Activated T-cell treated with anti-CD3 and anti-CD28 coated beads, Interleukin-2, amount 50 U/mL, for 72 hours (primary cell): ENCODE results near the gene THRB. TPM values are rescaled to one million over a fixed set of nuclear protein-coding genes. Genes with fewer than 3 reads are reported as not detected.

Experiments used
- ATAC-seq, 2 donors: fragments of 150-1000 bp; cut with Tn5 transposase; replicated peaks in 1 of 2; 2 replicates each; pipeline ENCODE4 v1.10.0; 2021; ENCODE audit warnings: moderate library complexity in 2 of 2, mild to moderate bottlenecking in 1 of 2
- DNase-seq, 2 donors: peaks; one replicate each; pipeline ENCODE4 v3.0.0; 2021 to 2022; ENCODE audit warnings: mixed read lengths in 1 of 2
- H3K27ac Mint-ChIP-seq: one replicate; pipeline ENCODE4 v1.8.0; 2022; ENCODE audit warnings: mild to moderate bottlenecking, moderate library complexity, mixed read lengths
- H3K27me3 Mint-ChIP-seq: one replicate; pipeline ENCODE4 v1.8.0; 2022; ENCODE audit warnings: low read depth, mixed read lengths
- H3K36me3 Mint-ChIP-seq, 2 donors: one replicate each; pipeline ENCODE4 v1.8.0; 2022; ENCODE audit warnings: mixed read lengths in 2 of 2, mild to moderate bottlenecking in 1 of 2; ENCODE audit not compliant: insufficient read depth in 2 of 2
- H3K4me1 Mint-ChIP-seq: one replicate; pipeline ENCODE4 v1.8.0; 2022; ENCODE audit warnings: low read depth, mixed read lengths
- H3K4me3 Mint-ChIP-seq, 2 donors: one replicate each; pipeline ENCODE4 v1.8.0; 2022; ENCODE audit warnings: mild to moderate bottlenecking in 2 of 2, mixed read lengths in 2 of 2, moderate library complexity in 2 of 2
- H3K9me3 Mint-ChIP-seq, 2 donors: one replicate each; pipeline ENCODE4 v1.8.0; 2022; ENCODE audit warnings: mixed read lengths in 2 of 2
- total RNA-seq, 2 donors: library from RNA; stranded (reverse); gene quantifications; one replicate each; pipeline ENCODE4 v1.2.3, GENCODE V29; 2022

Gene THRB
- total RNA-seq, 2 donors from 2014 or later, result not detected

GRCh38 chr3:24493746-24494617 lies 668 bp downstream of the THRB start:
- no peak for ATAC-seq
- peaks cover 60% of the 10 kb centered on the region for H3K27me3 Mint-ChIP-seq
- H3K27ac Mint-ChIP-seq, result no peak overlapping the region
- peaks cover 0 to 1% of the 10 kb centered on the region in 2 donors for H3K36me3 Mint-ChIP-seq
- peaks cover 7% of the 10 kb centered on the region for H3K4me1 Mint-ChIP-seq
- no peak for DNase-seq
- H3K4me3 Mint-ChIP-seq, result peak overlapping the region in 1 of 2 donors; percentile 58
- H3K9me3 Mint-ChIP-seq, result no peaks in the 10 kb centered on the region

DNA sequence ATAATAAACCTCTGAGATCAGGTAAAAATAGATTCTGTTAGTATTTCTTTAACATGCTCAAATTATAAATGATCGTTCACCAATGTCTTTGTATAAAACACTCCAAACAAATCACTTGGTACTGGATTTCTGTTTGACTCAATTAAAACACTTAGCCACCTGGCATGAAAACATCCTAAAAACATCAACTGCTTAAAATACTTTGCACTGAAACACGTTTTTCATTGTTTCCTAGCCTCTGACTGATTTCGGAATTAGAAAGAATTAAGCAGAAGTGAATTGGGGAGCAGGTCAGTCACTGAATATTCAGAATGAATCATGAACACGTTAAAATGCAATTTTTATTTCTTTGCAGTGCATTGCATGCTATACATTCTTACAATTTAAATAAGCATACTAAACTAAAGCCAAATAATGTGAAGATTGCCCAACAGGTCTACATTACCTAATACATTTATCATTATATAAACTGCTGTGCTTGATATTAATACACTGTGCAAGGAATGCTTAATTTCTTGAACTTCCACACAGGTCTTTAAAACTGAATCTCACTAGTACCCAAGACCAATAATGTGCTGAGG lies 1.6 kb downstream of the THRB start:
- H3K9me3 Mint-ChIP-seq, result no peaks in the 10 kb centered on the region
- no peak overlapping the region for H3K4me3 Mint-ChIP-seq
- H3K4me1 Mint-ChIP-seq, result peaks cover under 1% of the 10 kb centered on the region
- H3K36me3 Mint-ChIP-seq, result peaks cover 0 to 1% of the 10 kb centered on the region in 2 donors
- H3K27ac Mint-ChIP-seq, result no peak overlapping the region
- ATAC-seq (no peak), DNase-seq (no peak)
- H3K27me3 Mint-ChIP-seq, result peaks cover 53% of the 10 kb centered on the region

- Mint-ChIP-seq H3K36me3 (no peaks in the 10 kb centered on the region), H3K4me1 (no peaks in the 10 kb centered on the region), H3K27ac (no peak overlapping the region), H3K9me3 (no peaks in the 10 kb centered on the region), H3K27me3 (peaks cover 25% of the 10 kb centered on the region), H3K4me3 (no peak overlapping the region)
- DNase-seq (no peak), ATAC-seq (no peak)
Measured at GRCh38 chr3:24490151-24490550, 4.5 kb downstream of the THRB start.

DNA sequence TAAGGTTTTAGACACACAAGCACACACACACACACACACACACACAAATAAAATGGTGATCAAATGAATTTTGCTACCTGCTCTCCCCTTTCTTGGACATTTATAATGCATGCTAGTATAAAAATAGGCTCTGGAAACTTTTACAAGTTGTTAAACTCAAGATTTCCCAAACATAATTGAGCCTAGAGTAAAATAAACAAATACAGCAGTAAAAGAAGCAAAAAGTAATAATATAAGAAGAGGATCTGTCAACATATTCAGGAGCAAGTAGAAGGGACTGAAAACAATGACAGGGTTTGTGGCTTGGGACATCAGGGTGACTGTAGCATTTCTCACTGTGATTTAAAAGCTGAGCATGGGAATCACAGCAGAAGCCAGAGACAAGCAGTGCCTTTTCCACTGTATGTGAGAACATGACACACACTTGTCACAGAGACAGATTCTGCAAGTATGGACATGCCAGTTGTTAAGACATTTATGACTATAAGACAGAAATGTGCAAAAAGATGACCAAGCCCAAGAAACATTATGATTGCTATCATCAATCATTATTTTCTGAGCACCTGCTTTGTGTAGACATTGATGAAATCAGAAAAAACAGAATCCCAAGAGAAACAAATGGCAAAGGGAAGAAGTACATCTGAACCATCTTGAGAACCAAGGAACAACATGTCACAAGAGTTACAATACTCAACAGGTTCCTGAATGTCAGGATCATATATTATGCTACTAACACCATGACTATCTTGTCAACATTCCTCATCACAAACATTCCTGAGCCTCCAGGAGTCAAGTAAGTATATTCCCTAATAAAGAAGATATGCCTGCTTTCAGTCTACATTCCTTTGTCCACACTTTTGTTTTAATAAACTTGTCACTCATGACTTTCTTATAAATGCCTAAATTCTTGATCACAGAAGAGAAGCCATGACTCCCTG lies 7.1 kb downstream of the THRB start:
- H3K36me3 Mint-ChIP-seq, result no peaks in the 10 kb centered on the region
- ATAC-seq (no peak), DNase-seq (no peak)
- no peak overlapping the region for H3K4me3 Mint-ChIP-seq
- H3K4me1 Mint-ChIP-seq, result no peaks in the 10 kb centered on the region
- no peaks in the 10 kb centered on the region for H3K9me3 Mint-ChIP-seq
- H3K27ac Mint-ChIP-seq, result no peak overlapping the region
- peaks cover 13% of the 10 kb centered on the region for H3K27me3 Mint-ChIP-seq

- Mint-ChIP-seq H3K9me3 (peaks cover 0 to 2% of the 10 kb centered on the region in 2 donors), H3K27me3 (peaks cover 6% of the 10 kb centered on the region), H3K4me1 (no peaks in the 10 kb centered on the region), H3K36me3 (no peaks in the 10 kb centered on the region), H3K4me3 (no peak overlapping the region), H3K27ac (no peak overlapping the region)
- no peak for ATAC-seq
- no peak for DNase-seq
Measured at GRCh38 chr3:24485511-24485910, 9.1 kb downstream of the THRB start.

GRCh38 chr3:24483873-24484272 lies 10.8 kb downstream of the THRB start:
- no peaks in the 10 kb centered on the region for H3K4me1 Mint-ChIP-seq
- no peak overlapping the region for H3K4me3 Mint-ChIP-seq
- ATAC-seq (no peak), DNase-seq (no peak)
- H3K27me3 Mint-ChIP-seq, result peaks cover 6% of the 10 kb centered on the region
- H3K36me3 Mint-ChIP-seq, result no peaks in the 10 kb centered on the region
- H3K9me3 Mint-ChIP-seq, result peaks cover 0 to 2% of the 10 kb centered on the region in 2 donors
- H3K27ac Mint-ChIP-seq, result no peak overlapping the region

GRCh38 chr3:24482096-24482705 lies 12.4 kb downstream of the THRB start:
- Mint-ChIP-seq H3K9me3 (peaks cover 2 to 3% of the 10 kb centered on the region in 2 donors), H3K27me3 (peaks cover 6% of the 10 kb centered on the region), H3K36me3 (no peaks in the 10 kb centered on the region), H3K4me3 (no peak overlapping the region), H3K4me1 (no peaks in the 10 kb centered on the region), H3K27ac (no peak overlapping the region)
- DNase-seq, result no peak
- no peak for ATAC-seq

DNA sequence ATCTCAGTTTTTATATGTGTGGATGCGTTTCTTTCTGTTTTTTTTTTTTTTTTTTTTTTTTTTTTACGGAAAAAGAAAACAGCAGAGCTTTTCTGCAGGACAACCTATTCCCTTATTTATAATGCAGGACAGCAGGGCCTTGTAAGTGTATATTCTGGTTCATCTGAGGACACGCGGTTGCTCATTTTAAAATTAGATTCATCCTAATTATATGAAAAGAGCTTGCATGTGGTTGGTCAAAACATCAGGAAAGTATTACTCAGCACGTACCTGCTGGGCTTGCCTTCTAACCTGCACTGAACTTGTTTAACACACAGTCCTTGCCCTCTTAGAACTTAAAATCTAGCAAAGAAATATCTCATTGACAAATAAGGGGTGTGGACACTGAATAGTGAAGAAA lies 13.5 kb downstream of the THRB start:
- Mint-ChIP-seq H3K27ac (no peak overlapping the region), H3K36me3 (no peaks in the 10 kb centered on the region), H3K4me3 (no peak overlapping the region), H3K27me3 (peaks cover 6% of the 10 kb centered on the region), H3K4me1 (no peaks in the 10 kb centered on the region), H3K9me3 (peaks cover 2 to 3% of the 10 kb centered on the region in 2 donors)
- ATAC-seq (no peak), DNase-seq (no peak)

DNA sequence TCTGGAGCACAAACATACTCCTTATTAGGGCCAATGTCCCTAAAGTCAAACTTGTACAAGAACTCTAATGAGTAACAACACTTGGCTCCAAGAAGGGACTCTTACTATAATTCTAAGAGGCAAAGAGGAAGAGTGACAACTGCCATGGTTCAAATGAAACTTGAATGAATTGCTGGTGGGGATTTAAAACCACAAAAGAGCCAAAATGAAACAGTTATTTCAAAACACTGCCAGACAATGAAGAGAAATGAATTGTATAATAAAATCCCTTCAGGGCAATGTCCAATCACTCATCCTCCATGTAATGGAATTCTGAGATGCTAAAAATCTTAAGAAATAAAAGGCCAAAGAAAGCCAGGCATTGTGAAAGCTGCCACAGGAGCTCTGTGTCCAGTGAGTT lies 14.2 kb downstream of the THRB start:
- Mint-ChIP-seq H3K36me3 (no peaks in the 10 kb centered on the region), H3K27ac (no peak overlapping the region), H3K9me3 (peaks cover 2 to 3% of the 10 kb centered on the region in 2 donors), H3K4me3 (no peak overlapping the region), H3K27me3 (peaks cover 6% of the 10 kb centered on the region), H3K4me1 (no peaks in the 10 kb centered on the region)
- no peak for DNase-seq
- no peak for ATAC-seq

DNA sequence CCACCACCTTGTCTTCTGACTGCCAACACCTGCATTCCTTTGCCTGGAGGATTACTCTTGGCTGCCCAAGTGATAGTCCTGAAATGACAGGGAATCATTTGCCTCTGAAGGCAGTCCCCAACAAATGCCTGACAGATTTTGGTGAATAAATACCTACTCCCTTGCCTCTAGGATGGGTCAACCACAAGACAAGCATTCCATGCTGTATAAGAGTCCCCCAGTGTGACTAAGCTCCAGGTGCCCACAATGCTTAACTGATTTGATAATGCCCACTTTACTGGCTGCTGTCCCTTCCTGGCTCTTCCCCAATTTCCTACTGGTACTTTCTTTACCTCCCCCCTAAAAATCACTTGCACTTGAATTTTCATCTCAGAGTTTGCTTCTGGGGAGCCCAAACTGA lies 14.8 kb downstream of the THRB start:
- no peaks in the 10 kb centered on the region for H3K4me1 Mint-ChIP-seq
- H3K4me3 Mint-ChIP-seq, result no peak overlapping the region
- peaks cover 6% of the 10 kb centered on the region for H3K27me3 Mint-ChIP-seq
- H3K9me3 Mint-ChIP-seq, result peaks cover 2 to 3% of the 10 kb centered on the region in 2 donors
- no peak for DNase-seq
- H3K36me3 Mint-ChIP-seq, result no peaks in the 10 kb centered on the region
- no peak for ATAC-seq
- H3K27ac Mint-ChIP-seq, result no peak overlapping the region

GRCh38 chr3:24476871-24477656 lies 17.6 kb downstream of the THRB start:
- Mint-ChIP-seq H3K27me3 (peaks cover under 1% of the 10 kb centered on the region), H3K27ac (no peak overlapping the region), H3K36me3 (no peaks in the 10 kb centered on the region), H3K9me3 (peaks cover 0 to 3% of the 10 kb centered on the region in 2 donors), H3K4me3 (no peak overlapping the region), H3K4me1 (no peaks in the 10 kb centered on the region)
- ATAC-seq, result no peak
- no peak for DNase-seq

GRCh38 chr3:24475925-24476324 lies 18.7 kb downstream of the THRB start:
- H3K4me1 Mint-ChIP-seq, result no peaks in the 10 kb centered on the region
- no peak overlapping the region for H3K27ac Mint-ChIP-seq
- H3K27me3 Mint-ChIP-seq, result no peaks in the 10 kb centered on the region
- H3K4me3 Mint-ChIP-seq, result no peak overlapping the region
- H3K9me3 Mint-ChIP-seq, result peaks cover 0 to 3% of the 10 kb centered on the region in 2 donors
- ATAC-seq (no peak), DNase-seq (no peak)
- no peaks in the 10 kb centered on the region for H3K36me3 Mint-ChIP-seq
